GM19023 (cell line): ENCODE results near the gene BBS4.
"Not testable (repeated sequence)": the region's sequence is repeated elsewhere in the genome, so short reads cannot be mapped to it uniquely, and the experiment has no call there.

Experiments used
- ATAC-seq: cut with Tn5 transposase; IDR thresholded peaks from one replicate; pipeline ENCODE4 v1.9.1; 2021; ENCODE audit warnings: mild to moderate bottlenecking, moderate library complexity; ENCODE audit not compliant: unreplicated experiment

Gene BBS4

GRCh38 chr15:72690938-72691337, 4.9 kb downstream of the BBS4 start:
- no peak for ATAC-seq

DNA sequence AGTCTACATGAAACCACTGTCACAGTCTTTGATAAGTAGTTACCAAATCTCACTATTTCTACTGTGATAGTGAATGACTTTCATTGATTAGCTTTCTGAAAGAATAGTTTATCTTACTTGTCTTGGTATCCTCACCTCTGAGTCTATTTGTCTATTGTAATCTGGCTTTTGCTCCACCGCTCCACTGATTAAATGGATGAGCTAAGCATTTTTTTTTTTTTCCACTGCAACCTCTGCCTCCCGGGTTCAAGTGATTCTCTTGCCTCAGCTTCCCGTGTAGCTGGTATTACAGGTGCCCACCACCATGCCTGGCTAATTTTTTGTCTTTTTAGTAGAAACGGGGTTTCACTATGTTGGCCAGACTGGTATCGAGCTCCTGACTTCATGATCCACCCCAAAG, 12.9 kb downstream of the BBS4 start:
- ATAC-seq: no peak

DNA sequence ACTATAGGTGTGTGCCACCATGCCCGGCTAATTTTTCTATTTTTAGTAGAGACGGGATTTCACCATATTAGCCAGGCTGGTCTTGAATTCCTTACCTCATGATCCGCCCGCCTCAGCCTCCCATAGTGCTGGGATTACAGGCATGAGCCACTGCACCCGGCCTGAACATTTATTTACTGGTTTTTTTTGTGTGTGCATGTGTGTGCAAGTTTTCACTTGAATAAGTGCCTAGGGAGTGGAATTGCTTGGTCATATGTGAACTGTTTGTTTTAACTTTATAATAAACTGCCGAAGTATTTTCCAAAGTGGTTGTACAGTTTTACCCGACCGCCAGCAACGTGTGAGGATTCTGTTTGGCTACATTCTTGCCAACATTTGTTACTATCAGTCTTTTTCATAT, 14.1 kb downstream of the BBS4 start:
- ATAC-seq: no peak

- no peak for ATAC-seq
These were observed 20.3 kb downstream of the BBS4 start for GRCh38 chr15:72706266-72706665.

- ATAC-seq: not testable (repeated sequence)
These were observed 22.7 kb downstream of the BBS4 start for GRCh38 chr15:72708551-72709303.

DNA sequence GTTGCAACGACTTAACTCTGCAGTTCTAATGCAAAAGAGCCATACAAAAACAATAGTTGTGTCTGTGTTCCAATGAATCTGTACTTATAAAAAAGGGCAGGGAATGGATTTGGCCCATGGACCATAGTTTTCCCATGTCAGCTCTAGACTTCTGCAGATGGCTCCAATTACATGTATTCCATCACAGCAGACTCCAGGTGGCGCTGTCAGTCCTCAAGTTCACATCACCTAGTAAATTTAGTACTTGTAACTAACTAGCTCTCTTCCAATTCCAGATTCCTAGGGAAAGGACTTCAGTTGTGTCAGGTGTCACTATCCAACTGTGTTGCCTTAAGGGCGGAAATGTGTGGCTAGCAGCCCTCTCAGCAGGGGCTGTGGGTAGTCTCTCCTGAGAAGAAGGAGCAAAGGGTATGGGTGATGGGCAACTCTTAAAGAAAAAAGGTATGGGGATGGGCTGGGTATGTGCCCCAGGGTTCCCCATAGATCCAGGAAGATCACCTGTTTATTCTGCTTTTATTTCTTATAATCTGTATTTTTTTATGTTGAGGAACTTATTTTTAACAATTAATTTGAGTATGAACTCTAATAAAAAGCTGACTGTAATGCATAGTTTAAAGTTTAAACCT, 36.2 kb downstream of the BBS4 start:
- ATAC-seq: no peak

DNA sequence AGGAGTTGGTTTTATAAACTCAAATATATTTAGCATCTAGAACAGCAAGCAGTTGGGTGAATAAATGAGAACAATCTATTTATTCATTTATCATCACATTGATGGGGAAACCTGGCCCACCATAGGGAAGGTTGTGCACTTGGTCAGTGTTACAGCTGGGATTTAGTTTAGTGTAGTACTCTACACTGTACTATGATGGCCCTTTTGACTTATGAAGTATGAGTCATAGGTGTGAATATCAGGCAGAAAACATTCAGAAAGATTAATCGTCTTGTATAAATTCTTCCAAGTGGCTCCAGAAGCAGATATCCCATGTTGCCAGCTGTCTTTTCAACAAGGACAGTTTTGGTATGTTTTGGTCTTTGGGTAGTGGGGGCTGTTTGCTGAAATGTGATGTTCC, 38.0 kb downstream of the BBS4 start:
- no peak for ATAC-seq

DNA sequence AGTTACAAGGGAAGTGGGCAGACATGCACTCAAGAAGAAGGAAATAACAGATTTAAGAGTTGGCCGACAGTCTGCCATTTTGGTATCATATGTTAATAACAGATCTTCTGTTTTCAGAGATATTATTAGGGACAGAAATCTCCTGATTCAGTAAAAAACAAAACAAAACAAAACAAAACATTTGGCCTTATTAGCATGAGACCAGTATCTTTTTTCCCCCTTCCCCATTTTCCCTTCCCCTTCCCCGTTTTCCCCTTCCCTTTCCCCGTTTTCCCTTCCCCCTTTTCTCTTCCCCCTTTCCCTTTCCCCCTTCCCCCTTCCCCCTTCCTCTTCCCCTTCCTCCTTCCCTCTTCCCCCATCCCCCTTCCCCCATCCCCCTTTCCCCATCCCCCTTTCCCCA, 39.4 kb downstream of the BBS4 start:
- no peak for ATAC-seq

- ATAC-seq: not testable (repeated sequence)
These were observed 39.8 kb downstream of the BBS4 start for GRCh38 chr15:72725851-72726250.

DNA sequence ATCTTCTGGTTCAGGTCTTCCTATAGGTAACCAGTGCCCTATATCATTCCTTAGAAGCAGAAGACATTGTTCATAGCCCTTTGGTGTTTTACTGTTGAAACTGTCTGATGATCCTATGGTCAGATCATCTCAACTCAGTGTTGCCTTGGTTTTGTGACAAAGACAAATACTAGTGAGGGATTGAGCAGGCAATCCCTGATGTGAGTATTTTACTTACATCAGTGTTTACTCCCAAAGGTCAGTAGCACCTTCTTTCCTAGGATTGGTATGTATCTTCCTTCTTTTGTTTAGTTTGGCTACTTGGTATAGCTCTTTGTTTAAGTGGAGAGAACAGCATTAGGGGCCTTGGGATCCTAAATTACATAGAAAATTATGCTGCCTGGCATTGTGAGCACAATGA, 41.1 kb downstream of the BBS4 start:
- no peak for ATAC-seq

DNA sequence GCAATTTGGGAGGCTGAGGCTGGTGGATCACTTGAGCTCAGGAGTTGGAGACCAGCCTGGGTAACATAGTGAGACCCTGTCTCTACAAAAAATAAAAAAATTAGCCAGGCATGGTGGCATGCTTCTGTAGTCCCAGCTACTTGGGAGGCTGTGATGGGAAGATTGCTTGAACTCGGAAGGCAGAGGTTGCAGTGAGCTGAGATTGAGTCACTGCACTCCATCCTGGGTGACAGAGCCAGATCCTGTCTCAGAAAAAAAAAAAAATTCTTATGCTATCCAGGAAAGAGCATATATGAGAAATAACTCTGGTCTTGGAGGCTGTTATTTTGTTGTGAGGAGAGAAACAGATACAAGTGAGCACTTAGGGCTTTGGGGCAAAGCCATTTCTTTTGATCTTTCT, 42.2 kb downstream of the BBS4 start:
- ATAC-seq: not testable (repeated sequence)

DNA sequence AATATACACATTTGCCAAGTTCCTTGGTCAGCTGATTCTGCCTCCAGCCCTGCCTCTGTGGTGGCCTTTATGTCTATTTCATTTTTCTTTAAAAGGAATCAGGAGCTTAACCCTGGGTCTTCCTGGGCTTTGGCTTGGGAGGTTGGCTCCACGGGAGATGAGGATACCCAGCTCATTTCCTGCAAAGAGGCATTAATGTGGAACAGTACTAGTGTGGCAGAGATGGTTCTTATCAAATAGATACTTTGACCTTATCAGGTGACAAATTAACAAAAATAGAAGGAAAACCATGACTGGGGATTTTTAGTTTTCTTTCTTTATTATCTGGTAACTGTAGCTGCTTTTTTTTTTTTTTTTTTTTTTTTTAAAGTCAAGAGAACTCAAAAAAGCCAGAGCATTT, 42.8 kb downstream of the BBS4 start:
- ATAC-seq: no peak

DNA sequence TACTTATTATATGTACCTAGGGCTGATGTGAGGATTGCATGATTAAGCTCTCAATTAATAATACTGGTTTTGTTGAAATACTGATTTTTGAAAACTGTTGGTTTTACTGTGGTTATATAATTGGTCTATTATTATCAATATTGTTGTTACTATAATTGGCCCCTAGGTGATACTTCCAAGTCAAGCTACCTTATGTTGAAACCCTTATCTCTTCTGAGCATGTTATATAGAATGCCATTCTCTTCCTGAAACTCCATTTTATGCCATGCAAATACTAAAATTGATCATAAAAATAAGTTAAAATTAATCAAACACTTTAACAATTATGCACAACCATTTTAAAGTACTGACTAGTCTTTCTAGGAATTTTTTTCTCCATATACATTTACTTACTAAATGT, 46.1 kb downstream of the BBS4 start:
- no peak for ATAC-seq

- no peak for ATAC-seq
These were observed 46.5 kb downstream of the BBS4 start for GRCh38 chr15:72732516-72732915.

GRCh38 chr15:72733941-72734738, 48.1 kb downstream of the BBS4 start:
- no peak for ATAC-seq

GRCh38 chr15:72735111-72735510, 49.1 kb downstream of the BBS4 start:
- ATAC-seq: no peak

- no peak for ATAC-seq
These were observed 51.1 kb downstream of the BBS4 start for GRCh38 chr15:72737061-72737460.

DNA sequence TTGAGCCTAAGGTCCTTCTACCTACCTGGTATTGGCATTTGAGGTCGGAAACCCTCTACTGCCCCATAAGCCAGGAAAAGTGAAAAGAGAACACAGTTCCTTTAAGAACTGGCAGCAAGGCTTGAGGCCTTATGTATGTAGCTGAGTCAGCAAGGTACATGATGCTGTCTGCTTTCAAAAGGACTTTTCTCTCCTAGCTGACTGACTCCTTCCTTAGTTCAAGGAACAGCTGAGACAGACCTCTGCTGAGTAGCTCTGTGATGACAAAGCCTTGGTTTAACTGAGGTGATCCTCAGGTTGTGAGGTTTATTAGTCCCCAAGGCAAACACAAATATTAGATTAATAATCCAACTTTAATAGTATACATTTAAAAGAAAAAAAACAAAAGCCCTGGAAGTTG, 51.7 kb downstream of the BBS4 start:
- no peak for ATAC-seq

DNA sequence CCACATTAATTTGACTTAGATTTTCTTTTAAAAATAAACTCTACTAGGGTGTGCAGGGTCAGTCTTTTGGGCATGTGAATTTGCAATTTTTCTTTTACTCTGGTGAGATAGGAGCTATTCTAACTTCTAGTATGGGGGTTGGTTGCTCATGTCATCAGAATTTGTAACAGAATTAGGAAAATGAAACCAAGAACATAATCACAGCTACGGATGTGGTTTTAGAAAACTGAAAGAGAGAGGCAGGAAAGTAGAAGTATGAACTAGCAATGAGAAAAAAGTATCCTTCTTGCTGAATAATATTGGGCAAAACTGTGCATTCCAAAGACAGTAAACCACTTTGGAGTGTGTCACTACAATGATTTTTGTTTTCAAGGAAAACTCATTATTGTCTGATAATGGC, 54.2 kb downstream of the BBS4 start:
- no peak for ATAC-seq

DNA sequence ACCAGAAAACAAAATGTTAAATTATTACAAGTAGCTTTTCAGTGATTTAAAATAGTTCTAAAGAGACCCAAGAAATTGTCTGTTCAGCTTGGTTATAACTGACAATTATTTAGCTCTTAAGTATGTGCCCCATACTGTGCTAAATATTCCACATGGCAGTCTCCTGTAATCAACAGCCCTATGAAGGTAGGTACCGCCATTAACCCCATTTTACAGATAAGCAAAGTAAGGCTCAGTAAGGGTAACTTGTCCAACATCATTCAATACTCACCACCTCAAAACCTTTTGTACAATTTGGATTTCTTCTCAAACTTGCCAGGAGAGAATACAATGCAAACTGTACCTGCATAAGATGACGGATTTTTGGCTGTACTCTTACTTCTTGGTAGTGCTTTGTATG, 63.7 kb downstream of the BBS4 start:
- no peak for ATAC-seq

DNA sequence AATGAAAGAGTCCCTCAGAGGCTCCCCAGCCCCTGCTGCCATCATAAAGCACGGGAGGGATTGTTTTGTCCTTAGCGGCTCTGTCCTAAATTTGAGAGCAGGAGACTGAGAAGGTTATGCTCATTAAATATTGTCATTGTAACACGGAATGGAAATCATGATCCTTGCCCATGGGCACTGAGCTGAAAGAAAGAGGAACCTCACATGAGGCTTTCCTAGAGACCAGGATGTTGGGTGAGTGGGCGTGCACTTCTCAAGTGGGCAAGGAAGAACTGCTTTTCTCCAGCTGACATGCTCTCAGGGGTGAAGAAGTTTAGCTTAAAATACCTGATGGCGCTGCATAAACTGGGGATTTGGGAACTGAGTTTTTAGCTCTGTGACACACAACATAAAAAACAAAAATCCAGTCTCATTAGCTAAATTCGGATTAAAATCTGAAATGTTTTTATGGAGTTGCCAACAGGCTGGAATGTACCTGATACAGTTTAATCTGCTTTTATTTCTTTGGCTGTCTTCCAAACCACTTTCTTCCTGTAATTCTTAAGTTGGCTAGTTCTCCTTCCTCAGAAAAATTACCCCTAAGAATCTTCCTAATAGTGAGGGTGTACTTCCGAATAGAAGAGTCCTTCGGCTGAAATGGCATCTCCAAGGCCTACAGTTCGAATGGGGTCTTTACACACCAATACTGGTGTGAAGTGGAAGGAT, 65.9 kb downstream of the BBS4 start:
- ATAC-seq: no peak
